ENCODE results near the gene GUK1. TPM values are rescaled to one million over a fixed set of nuclear protein-coding genes. Genes with fewer than 3 reads are reported as not detected.

GUK1 gene
- total and polyA plus RNA-seq, 2 of the 8 experiments (the other 6 are each of a cell fraction or from before 2014, with no cell fraction given), result 68.5 to 183 TPM

GRCh38 chr1:228090613-228091081 lies 49.4 kb upstream of the GUK1 start:
- Histone ChIP-seq H4K91ac (replicated peaks; ENCODE audit: insufficient read length, low read length) (no peak overlapping the region), H3K36me3 (ENCODE audit: control insufficient read depth in 2 of 4, insufficient read depth in 4 of 4, low read length in 3 of 4) (no peaks in the 10 kb centered on the region), H3K4me1 (replicated peaks in 1 of 4; ENCODE audit: control insufficient read depth in 3 of 4, insufficient read depth in 4 of 4, low read length in 3 of 4) (peaks cover 0 to 3% (median 0%) of the 10 kb centered on the region in 4 experiments; a peak in 3 of 7 replicates), H3K14ac (ENCODE audit: insufficient read length) (no peak overlapping the region), H3K27me3 (replicated peaks in 1 of 4; ENCODE audit: control insufficient read depth in 3 of 4, extremely low read depth in 1 of 4, insufficient read depth in 3 of 4, low read length in 3 of 4) (no peaks in the 10 kb centered on the region), H3K18ac (ENCODE audit: extremely low read depth, low read length) (no peak overlapping the region), H4K8ac (ENCODE audit: extremely low read depth, insufficient read depth, low read length) (no peak overlapping the region), H3K4ac (replicated peaks; ENCODE audit: insufficient read length, low read depth, low read length) (no peak overlapping the region), H2BK5ac (ENCODE audit: low read depth, low read length) (no peak overlapping the region), H3K4me2 (ENCODE audit: insufficient read depth in 1 of 2, low read depth in 2 of 2, low read length in 2 of 2) (no peak overlapping the region), H3K79me2 (ENCODE audit: control insufficient read depth in 1 of 2, insufficient read depth in 2 of 2, low read length in 2 of 2) (peaks cover 83 to 100% of the 10 kb centered on the region in 2 experiments), H3K23ac (ENCODE audit: insufficient read length) (no peak overlapping the region), H4K5ac (ENCODE audit: insufficient read length, low read depth, low read length) (no peak overlapping the region), H3K4me3 (ENCODE audit: extremely low read depth in 1 of 4, insufficient read depth in 2 of 4, low read depth in 3 of 4, low read length in 4 of 4) (no peak overlapping the region), H2AK5ac (ENCODE audit: low read depth, low read length) (no peak overlapping the region), H2BK20ac (ENCODE audit: low read length) (no peak overlapping the region), H3K56ac (replicated peaks; ENCODE audit: insufficient read length, low read depth, low read length) (no peak overlapping the region), H3K79me1 (ENCODE audit: low read depth, low read length) (peaks cover 47% of the 10 kb centered on the region), H2AFZ (ENCODE audit: low read length) (no peak overlapping the region), H3K9me3 (ENCODE audit: insufficient read depth in 2 of 2, low read depth in 1 of 2, low read length in 1 of 2) (peaks cover 3 to 5% of the 10 kb centered on the region in 2 experiments; a peak in 3 of 4 replicates), H3K27ac (ENCODE audit: low read depth, low read length) (no peak overlapping the region), H2BK120ac (replicated peaks; ENCODE audit: low read depth, low read length) (no peak overlapping the region), H3K9ac (replicated peaks in 1 of 4; ENCODE audit: extremely low read depth in 1 of 4, low read depth in 3 of 4, low read length in 3 of 4) (no peak overlapping the region), H2BK15ac (ENCODE audit: low read length) (no peak overlapping the region), H2BK12ac (ENCODE audit: low read depth, low read length) (no peak overlapping the region), H4K20me1 (replicated peaks in 1 of 2; ENCODE audit: control insufficient read depth in 1 of 2, insufficient read depth in 2 of 2, low read length in 2 of 2) (peaks cover 55 to 73% of the 10 kb centered on the region in 2 experiments), H3K23me2 (ENCODE audit: low read depth, low read length) (no peaks in the 10 kb centered on the region)
- ChIA-PET CTCF (ENCODE audit: partially characterized antibody) (interaction anchor here (0.6 to 2.9 kb wide), 5 partner anchors 10 to 381 kb away, joined by 3 to 14 read pairs (median 7); no protein-coding TSS in a partner anchor), POLR2A (ENCODE audit: partially characterized antibody) (interaction anchor here (1.3 to 7.1 kb wide), 3 partner anchors 8 to 13 kb away, joined by 3 to 53 read pairs (median 5); partner anchors contain the start of gene ARF1)
- FAIRE-seq (no peak), DNase-seq (ENCODE audit: low read depth in 1 of 2, low spot score in 2 of 2) (no peak)
- 86% methylated on average over 2 of the region's 2 CpGs; no CpG with 5 or more reads in 1 of the 2 experiments for WGBS, 2 experiments (ENCODE audit: extremely low coverage in 1 of 2, insufficient coverage in 1 of 2, insufficient read length in 1 of 2, insufficient replicate concordance in 2 of 2, low coverage in 1 of 2, low lambda C conversion rate in 2 of 2, missing lambda C conversion rate in 1 of 2)
- no peak for TF ChIP-seq NANOG (IDR thresholded peaks at IDR 0.05; ENCODE audit: insufficient read depth, low read depth, low read length, poor library complexity, severe bottlenecking)
- no peak for TF ChIP-seq NRF1 (IDR thresholded peaks at IDR 0.05; ENCODE audit: low read depth, low read length)
- TF ChIP-seq KDM1A (IDR thresholded peaks at IDR 0.05; ENCODE audit: borderline replicate concordance, low read length), result no peak
- TF ChIP-seq ATF2 (IDR thresholded peaks at IDR 0.05; ENCODE audit: low read length), result no peak
